Suprapubic skin (tissue), 4 donors: ENCODE results near the gene ACOT12. TPM values are rescaled to one million over a fixed set of nuclear protein-coding genes. Genes with fewer than 3 reads are reported as not detected.

ENCODE experiments used
- DNase-seq, 2 donors: peaks; one replicate each; pipeline ENCODE4 v3.0.0-alpha.2; 2019; ENCODE audit warnings: low spot score in 2 of 2
- H3K27ac ChIP-seq: fragments of 200-600 bp; sonication (generic); one replicate; pipeline ENCODE4 v1.5.1; 2019
- H3K27me3 ChIP-seq: fragments of 200-600 bp; sonication (generic); one replicate; pipeline ENCODE4 v1.5.1; 2019
- H3K36me3 ChIP-seq: fragments of 200-600 bp; sonication (generic); one replicate; pipeline ENCODE4 v1.5.1; 2019
- H3K4me1 ChIP-seq: fragments of 200-600 bp; sonication (generic); one replicate; pipeline ENCODE4 v1.5.1; 2019
- H3K4me3 ChIP-seq: fragments of 200-600 bp; sonication (generic); one replicate; pipeline ENCODE4 v1.5.1; 2019; ENCODE audit warnings: mild to moderate bottlenecking
- H3K9me3 ChIP-seq: fragments of 200-600 bp; sonication (generic); one replicate; pipeline ENCODE4 v1.5.1; 2019
- EP300 ChIP-seq: sonication (generic); formaldehyde crosslinking; IDR thresholded peaks from one replicate; pipeline ENCODE4 v1.6.1; 2017; ENCODE audit warnings: antibody characterized with exemption
- POLR2A ChIP-seq, 2 donors: fragments of 450-650 bp; IDR thresholded peaks; one replicate each; pipeline ENCODE4 v1.6.1; 2017; ENCODE audit warnings: antibody characterized with exemption in 2 of 2, mild to moderate bottlenecking in 2 of 2, moderate library complexity in 2 of 2
- POLR2AphosphoS5 ChIP-seq, 3 donors: sonication (generic); formaldehyde crosslinking; IDR thresholded peaks; one replicate each; pipeline ENCODE4 v1.6.1; 2017; ENCODE audit warnings: antibody characterized with exemption in 3 of 3
- WGBS: methylation state at CpG from one replicate; pipeline ENCODE4 v1.1.5; 2018; 5-methylcytosine and 5-hydroxymethylcytosine counted together
- total RNA-seq, 4 donors: library from RNA; depleted of rRNA; stranded (reverse); fragments of >200 nt; gene quantifications; one replicate each; pipeline ENCODE4 v1.1.0, GENCODE V29; 2016
- TF ChIP-seq, protein P1 (sequence below), 2 donors: fragments of 200-600 bp in 1 of 2; fragments of 450-650 bp in 1 of 2; sonication (generic) in 1 of 2; IDR thresholded peaks; one replicate each; pipeline ENCODE4 v1.5.1; 2016 to 2019; ENCODE audit warnings: antibody characterized with exemption in 2 of 2, mild to moderate bottlenecking in 1 of 2, moderate library complexity in 1 of 2

ACOT12 gene
- total RNA-seq, 4 donors from 2014 or later = 3.0 TPM; not detected in 3

DNA sequence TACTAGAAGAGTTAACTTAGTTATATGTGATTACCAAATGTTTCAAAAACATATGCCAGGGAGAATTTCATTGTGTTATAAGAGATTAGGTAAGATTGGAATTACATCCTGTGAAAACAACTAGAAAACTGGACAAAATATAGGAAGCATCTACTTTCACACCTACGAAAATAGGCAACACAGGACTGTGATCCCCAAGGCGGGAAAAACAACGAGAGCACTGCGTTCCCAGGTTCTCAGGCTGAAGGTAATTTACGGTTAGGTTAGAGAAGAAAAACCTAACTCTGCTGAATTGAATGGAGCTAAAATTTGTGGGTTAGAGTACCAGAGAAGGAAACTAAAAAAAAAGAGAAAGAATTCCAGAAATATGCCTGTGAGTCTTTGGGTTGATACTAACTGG lies 28.4 kb downstream of the ACOT12 start:
- no peak for DNase-seq
- no peaks in the 10 kb centered on the region for H3K4me1 ChIP-seq
- no peak overlapping the region for H3K27ac ChIP-seq
- H3K9me3 ChIP-seq = no peaks in the 10 kb centered on the region
- no peaks in the 10 kb centered on the region for H3K36me3 ChIP-seq
- 87% methylated on average over 5 of the region's 5 CpGs for WGBS
- TF ChIP-seq POLR2A (IDR thresholded peaks at IDR 0.05) = no peak
- TF ChIP-seq EP300 = no peak
- TF ChIP-seq, protein P1, sequence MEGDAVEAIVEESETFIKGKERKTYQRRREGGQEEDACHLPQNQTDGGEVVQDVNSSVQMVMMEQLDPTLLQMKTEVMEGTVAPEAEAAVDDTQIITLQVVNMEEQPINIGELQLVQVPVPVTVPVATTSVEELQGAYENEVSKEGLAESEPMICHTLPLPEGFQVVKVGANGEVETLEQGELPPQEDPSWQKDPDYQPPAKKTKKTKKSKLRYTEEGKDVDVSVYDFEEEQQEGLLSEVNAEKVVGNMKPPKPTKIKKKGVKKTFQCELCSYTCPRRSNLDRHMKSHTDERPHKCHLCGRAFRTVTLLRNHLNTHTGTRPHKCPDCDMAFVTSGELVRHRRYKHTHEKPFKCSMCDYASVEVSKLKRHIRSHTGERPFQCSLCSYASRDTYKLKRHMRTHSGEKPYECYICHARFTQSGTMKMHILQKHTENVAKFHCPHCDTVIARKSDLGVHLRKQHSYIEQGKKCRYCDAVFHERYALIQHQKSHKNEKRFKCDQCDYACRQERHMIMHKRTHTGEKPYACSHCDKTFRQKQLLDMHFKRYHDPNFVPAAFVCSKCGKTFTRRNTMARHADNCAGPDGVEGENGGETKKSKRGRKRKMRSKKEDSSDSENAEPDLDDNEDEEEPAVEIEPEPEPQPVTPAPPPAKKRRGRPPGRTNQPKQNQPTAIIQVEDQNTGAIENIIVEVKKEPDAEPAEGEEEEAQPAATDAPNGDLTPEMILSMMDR (IDR thresholded peaks at IDR 0.05) = no peak
- TF ChIP-seq POLR2AphosphoS5 (IDR thresholded peaks at IDR 0.05) = no peak
- no peaks in the 10 kb centered on the region for H3K27me3 ChIP-seq
- H3K4me3 ChIP-seq = no peak overlapping the region

DNA sequence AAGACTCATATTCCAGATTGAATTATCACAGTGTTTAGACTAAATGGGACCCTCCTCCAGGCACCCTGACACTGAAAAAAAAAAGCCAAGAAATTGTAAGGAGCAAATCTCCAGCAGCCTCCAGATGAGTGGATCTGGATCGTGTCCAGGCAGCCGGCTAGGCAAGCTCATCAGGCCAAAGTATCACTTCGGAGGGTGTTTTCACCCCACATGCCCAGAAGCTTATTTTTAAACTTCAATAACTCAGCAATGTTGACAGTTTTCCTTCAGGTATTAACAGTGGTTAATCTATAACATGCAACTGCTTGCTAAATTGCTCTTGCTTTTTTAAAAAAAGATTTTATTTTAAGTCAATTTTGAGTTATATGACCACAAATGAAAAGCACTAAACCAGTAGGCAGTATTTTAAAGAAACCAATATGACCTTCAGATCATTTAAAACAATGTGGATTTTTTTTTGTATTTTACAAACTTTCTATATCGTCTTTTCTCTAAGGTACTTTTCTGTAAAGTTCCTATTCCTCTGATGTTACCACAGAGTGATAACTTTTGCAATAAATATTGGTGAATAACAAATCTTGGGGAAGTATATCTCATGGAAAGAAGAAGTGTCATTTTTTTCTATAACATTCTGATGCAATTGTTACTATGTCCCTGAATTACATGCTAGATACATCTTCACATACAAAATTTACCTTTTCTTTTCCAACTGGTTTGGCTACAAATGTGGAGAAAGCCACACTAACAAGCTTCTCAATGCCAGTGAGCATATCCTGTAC lies 30.7 kb downstream of the ACOT12 start:
- no peak for DNase-seq
- no peak overlapping the region for H3K4me3 ChIP-seq
- TF ChIP-seq EP300 (no peak), POLR2A (IDR thresholded peaks at IDR 0.05) (no peak), POLR2AphosphoS5 (IDR thresholded peaks at IDR 0.05) (no peak)
- TF ChIP-seq, protein P1 (IDR thresholded peaks at IDR 0.05) = no peak
- no peaks in the 10 kb centered on the region for H3K36me3 ChIP-seq
- no peaks in the 10 kb centered on the region for H3K9me3 ChIP-seq
- H3K27me3 ChIP-seq = no peaks in the 10 kb centered on the region
- no peak overlapping the region for H3K27ac ChIP-seq
- no peaks in the 10 kb centered on the region for H3K4me1 ChIP-seq
- WGBS = 42% methylated on average over 4 of the region's 4 CpGs

DNA sequence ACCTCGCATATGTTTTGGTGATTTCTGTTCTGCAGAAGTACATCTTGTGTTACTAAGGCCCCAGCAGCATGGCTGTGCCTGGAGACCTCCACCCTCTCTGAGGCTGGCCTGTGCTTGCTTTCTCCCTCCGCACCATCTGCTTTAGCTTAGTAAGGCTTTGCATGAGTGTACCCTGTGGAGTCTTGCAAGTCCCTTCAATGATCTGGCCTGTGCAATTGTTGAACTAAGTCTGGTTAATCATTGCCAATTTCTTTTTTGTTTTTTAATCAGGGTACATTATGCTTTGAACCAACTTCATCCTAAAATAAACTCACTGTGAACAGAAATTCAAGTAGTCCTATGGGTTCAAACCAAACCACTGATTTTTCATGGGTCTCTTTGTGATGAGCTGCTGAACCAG lies 32.3 kb downstream of the ACOT12 start:
- Histone ChIP-seq H3K27me3 (no peaks in the 10 kb centered on the region), H3K4me3 (no peak overlapping the region), H3K36me3 (no peaks in the 10 kb centered on the region), H3K9me3 (no peaks in the 10 kb centered on the region), H3K27ac (no peak overlapping the region), H3K4me1 (no peaks in the 10 kb centered on the region)
- no peak for DNase-seq
- no peak for TF ChIP-seq POLR2A (IDR thresholded peaks at IDR 0.05)
- no peak for TF ChIP-seq POLR2AphosphoS5 (IDR thresholded peaks at IDR 0.05)
- TF ChIP-seq EP300 = no peak
- TF ChIP-seq, protein P1 (IDR thresholded peaks at IDR 0.05) = no peak
- WGBS = 89% methylated on average over 2 of the region's 2 CpGs

DNA sequence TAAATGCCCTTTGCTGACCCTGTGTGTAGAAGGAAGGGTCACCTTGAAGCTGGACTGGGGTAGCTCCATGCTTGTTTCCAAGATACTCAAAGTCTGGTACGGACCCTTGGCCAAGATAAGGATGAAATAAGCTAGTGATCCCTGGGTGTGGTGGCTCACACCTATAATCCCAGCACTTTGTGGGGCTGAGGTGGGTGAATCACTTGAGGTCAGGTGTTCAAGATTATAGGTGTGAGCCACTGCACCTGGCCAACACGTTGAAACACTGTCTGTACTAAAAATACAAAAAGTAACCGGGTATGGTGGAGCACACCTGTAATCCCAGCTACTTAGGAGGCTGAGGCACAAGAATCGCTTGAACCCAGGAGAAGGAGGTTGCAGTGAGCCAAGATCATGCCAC lies 33.3 kb downstream of the ACOT12 start:
- Histone ChIP-seq H3K36me3 (no peaks in the 10 kb centered on the region), H3K4me1 (no peaks in the 10 kb centered on the region), H3K27me3 (no peaks in the 10 kb centered on the region), H3K9me3 (no peaks in the 10 kb centered on the region), H3K27ac (no peak overlapping the region), H3K4me3 (no peak overlapping the region)
- no peak for TF ChIP-seq POLR2AphosphoS5 (IDR thresholded peaks at IDR 0.05)
- DNase-seq = no peak
- 86% methylated on average over 4 of the region's 4 CpGs for WGBS

DNA sequence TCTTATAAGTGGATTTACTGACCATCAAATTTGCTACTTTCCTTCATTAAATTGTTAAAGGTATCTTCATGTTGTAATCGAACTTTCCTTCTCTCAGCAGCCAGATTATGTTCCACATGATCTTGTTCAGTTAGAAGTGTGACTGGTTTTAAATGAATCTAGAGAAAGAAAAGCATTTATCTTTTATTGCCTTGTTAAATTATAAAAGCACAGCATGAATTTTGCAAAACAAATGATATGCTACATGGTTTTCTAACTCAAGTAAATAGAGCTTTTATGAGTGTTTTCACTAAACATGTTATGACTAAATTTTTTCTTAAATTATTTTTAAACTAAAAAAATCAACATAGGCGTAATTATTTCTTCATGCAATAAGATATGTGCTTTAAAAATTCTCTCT lies 34.1 kb downstream of the ACOT12 start:
- H3K4me3 ChIP-seq = no peak overlapping the region
- TF ChIP-seq, protein P1 (IDR thresholded peaks at IDR 0.05) = no peak
- TF ChIP-seq EP300 (no peak), POLR2AphosphoS5 (IDR thresholded peaks at IDR 0.05) (no peak), POLR2A (IDR thresholded peaks at IDR 0.05) (no peak)
- no peak overlapping the region for H3K27ac ChIP-seq
- no peaks in the 10 kb centered on the region for H3K9me3 ChIP-seq
- H3K27me3 ChIP-seq = no peaks in the 10 kb centered on the region
- no peaks in the 10 kb centered on the region for H3K36me3 ChIP-seq
- whole genome bisulfite sequencing = 81% methylated on average over 2 of the region's 2 CpGs
- no peaks in the 10 kb centered on the region for H3K4me1 ChIP-seq
- no peak for DNase-seq
